ENCODE data around the gene MYOM1.
"Not testable (repeated sequence)": the region's sequence is repeated elsewhere in the genome, so short reads cannot be mapped to it uniquely, and the experiment has no call there.

MYOM1 gene

GRCh38 chr18:3041843-3042242 is 177.9 kb downstream of the MYOM1 start:
- no peak for DNase-seq (ENCODE audit: extremely low read depth in 1 of 2, low read depth in 1 of 2)

GRCh38 chr18:3040881-3041280 is 178.9 kb downstream of the MYOM1 start:
- no peak for DNase-seq (ENCODE audit: extremely low read depth in 1 of 2, low read depth in 1 of 2)

GRCh38 chr18:3040173-3040572 is 179.6 kb downstream of the MYOM1 start:
- no peak for DNase-seq (ENCODE audit: extremely low read depth in 1 of 2, low read depth in 1 of 2)

- no peak for DNase-seq (ENCODE audit: extremely low read depth in 1 of 2, low read depth in 1 of 2)
Observed at GRCh38 chr18:3037423-3037915, 182.3 kb downstream of the MYOM1 start.

- no peak for DNase-seq (ENCODE audit: extremely low read depth in 1 of 2, low read depth in 1 of 2)
Observed at GRCh38 chr18:3036108-3036507, 183.7 kb downstream of the MYOM1 start.

GRCh38 chr18:3035635-3036034 is 184.1 kb downstream of the MYOM1 start:
- no peak for DNase-seq (ENCODE audit: extremely low read depth in 1 of 2, low read depth in 1 of 2)

- DNase-seq (ENCODE audit: extremely low read depth in 1 of 2, low read depth in 1 of 2) = no peak
Observed at GRCh38 chr18:3032721-3033120, 187.0 kb downstream of the MYOM1 start.

GRCh38 chr18:3029215-3029952 is 190.4 kb downstream of the MYOM1 start:
- DNase-seq (ENCODE audit: extremely low read depth in 1 of 2, low read depth in 1 of 2) = no peak

GRCh38 chr18:3028115-3028514 is 191.7 kb downstream of the MYOM1 start:
- not testable (repeated sequence) for DNase-seq (ENCODE audit: extremely low read depth in 1 of 2, low read depth in 1 of 2)

GRCh38 chr18:3027370-3027891 is 192.3 kb downstream of the MYOM1 start:
- DNase-seq (ENCODE audit: extremely low read depth in 1 of 2, low read depth in 1 of 2) = no peak

- no peak for DNase-seq (ENCODE audit: extremely low read depth in 1 of 2, low read depth in 1 of 2)
Observed at GRCh38 chr18:3025544-3025943, 194.2 kb downstream of the MYOM1 start.

- not testable (repeated sequence) for DNase-seq (ENCODE audit: extremely low read depth in 1 of 2, low read depth in 1 of 2)
Observed at GRCh38 chr18:3023603-3024002, 196.2 kb downstream of the MYOM1 start.
